CD1c-positive myeloid dendritic cell (primary cell): Measurements from ENCODE around the gene NAMPT.
A peak's percentile ranks its signal among the peaks of the same experiment; 100 is the strongest.
"Not testable (repeated sequence)": the region's sequence is repeated elsewhere in the genome, so short reads cannot be mapped to it uniquely, and the experiment has no call there.

Experiments
- DNase-seq: peaks from one replicate; pipeline ENCODE4 v3.0.0-alpha.2; 2016; ENCODE audit errors: extremely low spot score

The NAMPT gene

GRCh38 chr7:106284714-106285050 is at the start of gene NAMPT:
NAMPT (minus strand) TSS chr7:106284983; CDS start chr7:106284884, 99 bp downstream.
- DNase-seq, result no peak

GRCh38 chr7:106332201-106332600 is 47.4 kb upstream of the NAMPT start:
- DNase-seq, result no peak

- no peak for DNase-seq
Measured at GRCh38 chr7:106331441-106332175, 46.8 kb upstream of the NAMPT start.

- DNase-seq, result no peak
Measured at GRCh38 chr7:106329971-106330733, 45.4 kb upstream of the NAMPT start.

GRCh38 chr7:106329408-106329807 is 44.6 kb upstream of the NAMPT start:
- no peak for DNase-seq

- DNase-seq, result no peak
Measured at GRCh38 chr7:106327538-106328481, 43.0 kb upstream of the NAMPT start.

GRCh38 chr7:106326594-106327537 is 42.1 kb upstream of the NAMPT start:
- DNase-seq, result no peak

GRCh38 chr7:106324509-106324908 is 39.7 kb upstream of the NAMPT start:
- not testable (repeated sequence) for DNase-seq

GRCh38 chr7:106320254-106320770 is 35.5 kb upstream of the NAMPT start:
- not testable (repeated sequence) for DNase-seq

GRCh38 chr7:106318482-106318881 is 33.7 kb upstream of the NAMPT start:
- no peak for DNase-seq

- no peak for DNase-seq
Measured at GRCh38 chr7:106317971-106318370, 33.2 kb upstream of the NAMPT start.

GRCh38 chr7:106316947-106317346 is 32.2 kb upstream of the NAMPT start:
- no peak for DNase-seq

- no peak for DNase-seq
Measured at GRCh38 chr7:106314875-106315274, 30.1 kb upstream of the NAMPT start.

- peak; percentile 86 for DNase-seq
Measured at GRCh38 chr7:106313966-106314365, 29.2 kb upstream of the NAMPT start.

- DNase-seq, result no peak
Measured at GRCh38 chr7:106313456-106313901, 28.7 kb upstream of the NAMPT start.

- DNase-seq, result no peak
Measured at GRCh38 chr7:106312906-106313305, 28.1 kb upstream of the NAMPT start.

GRCh38 chr7:106312099-106312871 is 27.5 kb upstream of the NAMPT start:
- DNase-seq, result no peak

- DNase-seq, result no peak
Measured at GRCh38 chr7:106309362-106309761, 24.6 kb upstream of the NAMPT start.

- DNase-seq, result no peak
Measured at GRCh38 chr7:106306256-106306655, 21.5 kb upstream of the NAMPT start.

- no peak for DNase-seq
Measured at GRCh38 chr7:106305732-106306131, 20.9 kb upstream of the NAMPT start.
